C4-2B (cell line): ENCODE measurements around the gene COL6A2.

Source experiments
- CTCF ChIP-seq: fragments of 450-650 bp; conservative IDR thresholded peaks from 2 replicates; pipeline ENCODE4 v1.5.1; 2017; ENCODE audit warnings: mild to moderate bottlenecking
- ZFX ChIP-seq: fragments of 450-650 bp; IDR thresholded peaks from 2 replicates; pipeline ENCODE4 v1.6.1; 2017

- TF ChIP-seq CTCF (no peak), ZFX (no peak)
Measured at GRCh38 chr21:46061950-46062349, 36.0 kb upstream of the COL6A2 start.
